Activated naive CD8-positive, alpha-beta T cell (primary cell): ENCODE results near the gene NAIP.
"Not testable (repeated sequence)": the region's sequence is repeated elsewhere in the genome, so short reads cannot be mapped to it uniquely, and the experiment has no call there.

Experiments used
- H3K27ac Mint-ChIP-seq: one replicate; pipeline ENCODE4 v1.8.0; 2021; ENCODE audit warnings: mixed read lengths
- H3K27me3 Mint-ChIP-seq: one replicate; pipeline ENCODE4 v1.8.0; 2021; ENCODE audit warnings: mixed read lengths
- H3K36me3 Mint-ChIP-seq: one replicate; pipeline ENCODE4 v1.8.0; 2021; ENCODE audit warnings: mixed read lengths
- H3K4me1 Mint-ChIP-seq: one replicate; pipeline ENCODE4 v1.8.0; 2021; ENCODE audit warnings: low read depth, mixed read lengths
- H3K4me3 Mint-ChIP-seq: one replicate; pipeline ENCODE4 v1.8.0; 2021; ENCODE audit warnings: mild to moderate bottlenecking, mixed read lengths
- H3K9me3 Mint-ChIP-seq: one replicate; pipeline ENCODE4 v1.8.0; 2021; ENCODE audit warnings: low read depth, mixed read lengths

Gene NAIP, protein sequence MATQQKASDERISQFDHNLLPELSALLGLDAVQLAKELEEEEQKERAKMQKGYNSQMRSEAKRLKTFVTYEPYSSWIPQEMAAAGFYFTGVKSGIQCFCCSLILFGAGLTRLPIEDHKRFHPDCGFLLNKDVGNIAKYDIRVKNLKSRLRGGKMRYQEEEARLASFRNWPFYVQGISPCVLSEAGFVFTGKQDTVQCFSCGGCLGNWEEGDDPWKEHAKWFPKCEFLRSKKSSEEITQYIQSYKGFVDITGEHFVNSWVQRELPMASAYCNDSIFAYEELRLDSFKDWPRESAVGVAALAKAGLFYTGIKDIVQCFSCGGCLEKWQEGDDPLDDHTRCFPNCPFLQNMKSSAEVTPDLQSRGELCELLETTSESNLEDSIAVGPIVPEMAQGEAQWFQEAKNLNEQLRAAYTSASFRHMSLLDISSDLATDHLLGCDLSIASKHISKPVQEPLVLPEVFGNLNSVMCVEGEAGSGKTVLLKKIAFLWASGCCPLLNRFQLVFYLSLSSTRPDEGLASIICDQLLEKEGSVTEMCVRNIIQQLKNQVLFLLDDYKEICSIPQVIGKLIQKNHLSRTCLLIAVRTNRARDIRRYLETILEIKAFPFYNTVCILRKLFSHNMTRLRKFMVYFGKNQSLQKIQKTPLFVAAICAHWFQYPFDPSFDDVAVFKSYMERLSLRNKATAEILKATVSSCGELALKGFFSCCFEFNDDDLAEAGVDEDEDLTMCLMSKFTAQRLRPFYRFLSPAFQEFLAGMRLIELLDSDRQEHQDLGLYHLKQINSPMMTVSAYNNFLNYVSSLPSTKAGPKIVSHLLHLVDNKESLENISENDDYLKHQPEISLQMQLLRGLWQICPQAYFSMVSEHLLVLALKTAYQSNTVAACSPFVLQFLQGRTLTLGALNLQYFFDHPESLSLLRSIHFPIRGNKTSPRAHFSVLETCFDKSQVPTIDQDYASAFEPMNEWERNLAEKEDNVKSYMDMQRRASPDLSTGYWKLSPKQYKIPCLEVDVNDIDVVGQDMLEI (N-terminal part only)

DNA sequence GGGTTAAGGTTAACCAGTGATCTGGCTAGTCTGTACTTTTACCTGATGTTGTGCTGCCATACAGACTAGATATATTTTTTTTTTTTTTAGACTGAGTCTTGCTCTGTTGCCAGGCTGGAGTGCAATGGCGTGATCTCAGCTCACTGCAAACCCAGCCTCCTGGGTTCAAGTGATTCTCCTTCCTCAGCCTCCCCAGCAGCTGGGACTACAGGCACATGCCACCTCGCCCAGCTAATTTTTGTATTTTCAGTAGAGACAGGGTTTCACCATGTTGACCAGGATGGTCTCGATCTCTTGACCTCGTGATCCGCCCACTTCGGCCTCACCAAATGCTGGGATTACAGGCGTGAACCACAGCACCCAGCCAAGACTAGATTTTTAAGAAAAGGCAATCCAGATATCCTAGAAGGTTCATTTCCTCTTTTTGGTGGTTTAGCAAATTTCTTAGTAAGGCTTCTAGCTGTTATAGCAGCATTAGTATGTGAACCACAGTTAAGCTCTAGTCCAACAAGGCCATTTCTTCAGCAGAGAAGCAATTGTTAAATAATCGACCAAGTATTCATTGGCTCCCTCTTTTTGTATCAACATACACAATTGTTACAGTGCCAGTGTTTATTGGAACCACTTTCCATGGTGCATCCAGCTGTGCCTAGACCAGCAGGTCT lies at the start of gene NAIP:
TSS of gene NAIP (minus strand) at position 51 of the 665 bp plus-strand sequence. CDS start 12,424 bp downstream, outside the sequence.
- H3K27ac Mint-ChIP-seq, H3K9me3 Mint-ChIP-seq, H3K4me3 Mint-ChIP-seq, H3K27me3 Mint-ChIP-seq, H3K4me1 Mint-ChIP-seq, H3K36me3 Mint-ChIP-seq: not testable (repeated sequence)

DNA sequence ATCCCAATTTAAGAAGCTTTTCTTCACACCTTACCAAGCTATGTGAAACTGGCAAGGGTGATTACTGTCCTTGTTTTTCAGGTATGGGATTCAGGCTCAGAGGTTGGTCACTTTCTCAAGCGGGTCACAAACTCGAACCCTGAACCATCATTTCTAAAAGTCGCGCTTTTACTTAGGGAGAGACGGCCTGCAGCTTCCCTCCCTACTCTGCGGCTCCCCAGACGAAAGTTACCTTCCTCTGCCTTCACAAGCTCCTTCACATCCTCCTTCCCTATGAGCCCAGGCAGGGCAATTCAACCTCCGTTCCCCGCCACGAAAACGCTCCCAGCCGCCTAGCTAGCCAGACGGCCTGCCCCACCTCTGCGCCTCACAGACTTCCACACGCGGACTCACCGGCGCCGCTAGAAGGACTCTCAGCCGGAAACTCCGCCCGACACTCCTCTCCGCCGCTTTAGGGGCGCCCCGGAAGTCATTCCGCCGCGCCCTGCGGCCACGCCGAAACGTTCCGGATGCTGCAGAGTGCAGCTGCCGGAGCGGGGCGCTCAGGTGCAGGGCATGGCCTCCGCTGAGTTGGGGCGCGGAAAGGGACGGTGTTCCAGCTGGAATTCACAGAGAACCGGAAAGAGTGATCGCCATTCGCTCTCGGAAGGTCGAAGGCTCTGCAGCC lies 42.3 kb upstream of the NAIP start, which contains the start of gene GTF2H2:
TSS of gene GTF2H2 (minus strand) at position 415 of the 667 bp plus-strand sequence. CDS start 4,913 bp downstream, outside the sequence.
- H3K36me3 Mint-ChIP-seq, H3K9me3 Mint-ChIP-seq, H3K27me3 Mint-ChIP-seq, H3K4me3 Mint-ChIP-seq, H3K4me1 Mint-ChIP-seq, H3K27ac Mint-ChIP-seq: not testable (repeated sequence)

DNA sequence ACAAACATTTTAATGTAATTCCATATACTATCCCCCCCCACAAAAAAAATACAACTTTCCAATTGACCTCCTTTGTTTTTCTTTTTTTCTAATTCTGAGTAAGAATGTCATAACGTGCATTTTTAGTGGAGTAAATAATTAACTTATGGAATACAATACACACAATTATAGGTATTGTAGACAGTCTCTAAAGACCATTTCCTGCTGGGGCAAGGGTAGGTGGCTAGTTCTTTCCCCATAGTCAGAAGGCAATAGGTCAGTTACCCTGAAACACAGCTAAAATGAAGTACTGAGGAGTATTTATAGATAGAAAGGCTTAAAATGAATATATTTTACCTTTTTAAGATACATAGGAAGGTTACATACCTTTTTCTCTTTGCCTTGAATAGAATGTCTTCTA lies 36.2 kb upstream of the NAIP start:
- H3K4me1 Mint-ChIP-seq, H3K27me3 Mint-ChIP-seq, H3K27ac Mint-ChIP-seq, H3K4me3 Mint-ChIP-seq, H3K9me3 Mint-ChIP-seq, H3K36me3 Mint-ChIP-seq: not testable (repeated sequence)

DNA sequence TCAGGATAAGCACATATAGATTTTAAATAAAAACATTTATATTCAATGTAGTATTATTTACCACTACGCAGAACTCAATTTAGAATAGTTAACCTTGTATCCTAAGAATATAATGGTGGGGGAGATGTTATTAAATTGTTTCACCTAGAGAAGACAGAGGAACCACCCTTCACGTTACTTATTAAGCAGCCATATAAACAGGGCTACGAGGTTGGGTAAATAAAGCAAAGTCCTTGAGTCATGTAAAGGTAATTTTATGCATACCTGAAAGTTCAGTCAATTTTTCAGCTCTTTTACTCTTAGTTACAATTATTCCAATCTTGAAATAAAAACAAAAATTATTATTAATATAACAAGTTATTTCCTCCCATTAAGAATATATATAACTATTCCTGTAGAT lies 34.3 kb upstream of the NAIP start:
- not testable (repeated sequence) for H3K36me3 Mint-ChIP-seq, H3K9me3 Mint-ChIP-seq, H3K4me1 Mint-ChIP-seq, H3K4me3 Mint-ChIP-seq, H3K27ac Mint-ChIP-seq, H3K27me3 Mint-ChIP-seq

DNA sequence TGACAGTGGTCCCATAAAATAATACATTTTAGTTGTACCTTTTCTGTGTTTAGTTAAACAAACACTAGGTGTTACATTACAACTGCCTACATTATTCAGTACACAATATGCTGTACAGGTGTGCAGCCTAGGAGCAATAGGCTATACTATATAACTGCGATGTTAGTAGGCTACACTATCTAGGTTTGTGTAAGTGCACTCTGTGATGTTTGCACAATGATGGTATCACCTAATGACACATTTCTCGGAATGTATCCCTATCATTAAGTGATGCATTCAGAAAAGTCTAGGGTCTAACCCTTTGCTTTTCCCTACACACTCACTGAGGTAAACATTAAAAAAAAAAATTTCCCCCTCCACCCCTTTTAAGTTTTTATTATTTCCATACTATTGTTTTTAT lies 19.7 kb upstream of the NAIP start:
- H3K27me3 Mint-ChIP-seq, H3K4me3 Mint-ChIP-seq, H3K27ac Mint-ChIP-seq, H3K36me3 Mint-ChIP-seq, H3K4me1 Mint-ChIP-seq, H3K9me3 Mint-ChIP-seq: not testable (repeated sequence)

GRCh38 chr5:71044128-71044527 lies 19.0 kb upstream of the NAIP start:
- H3K9me3 Mint-ChIP-seq, H3K27me3 Mint-ChIP-seq, H3K4me3 Mint-ChIP-seq, H3K27ac Mint-ChIP-seq, H3K36me3 Mint-ChIP-seq, H3K4me1 Mint-ChIP-seq: not testable (repeated sequence)

DNA sequence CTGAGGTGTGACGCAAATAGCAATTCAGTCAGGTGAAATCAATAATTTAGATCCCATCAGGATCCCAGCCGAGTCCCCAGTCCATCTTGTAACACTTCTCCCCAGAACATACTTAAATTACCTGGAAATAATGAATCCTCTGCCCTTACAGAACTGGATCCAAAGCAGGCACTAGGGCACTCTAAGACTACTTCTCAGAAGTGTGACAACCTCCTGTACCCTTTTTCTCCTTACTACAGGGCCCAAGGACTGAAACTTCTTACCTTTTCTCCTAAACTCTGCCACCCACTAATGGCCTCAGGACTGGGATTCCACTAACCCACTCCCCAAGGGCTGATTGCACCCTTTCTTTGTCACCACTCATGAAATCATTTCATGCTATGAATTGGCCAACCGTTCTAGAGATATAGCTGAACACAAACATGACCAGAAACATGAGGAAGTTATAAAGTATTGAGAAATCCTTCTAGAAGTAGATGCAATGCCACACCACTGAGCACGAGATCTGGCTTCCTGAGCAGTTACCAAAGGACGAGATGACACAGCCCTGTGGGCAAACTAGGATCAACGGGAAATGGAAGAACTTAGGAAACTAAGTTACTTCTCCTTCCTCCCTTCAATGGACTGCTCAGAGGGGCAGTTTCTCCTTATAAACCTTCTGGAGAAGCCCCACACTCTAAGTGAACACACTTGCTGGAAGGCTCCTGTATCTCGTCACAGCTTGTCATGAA lies 6.1 kb upstream of the NAIP start:
- H3K27me3 Mint-ChIP-seq, H3K4me1 Mint-ChIP-seq, H3K36me3 Mint-ChIP-seq, H3K9me3 Mint-ChIP-seq, H3K27ac Mint-ChIP-seq, H3K4me3 Mint-ChIP-seq: not testable (repeated sequence)

GRCh38 chr5:71020643-71021042 lies 4.5 kb downstream of the NAIP start:
- H3K9me3 Mint-ChIP-seq, H3K4me1 Mint-ChIP-seq, H3K4me3 Mint-ChIP-seq: not testable (repeated sequence)

GRCh38 chr5:71018376-71019005 lies 6.6 kb downstream of the NAIP start:
- H3K27me3 Mint-ChIP-seq, H3K36me3 Mint-ChIP-seq, H3K4me3 Mint-ChIP-seq, H3K27ac Mint-ChIP-seq, H3K9me3 Mint-ChIP-seq, H3K4me1 Mint-ChIP-seq: not testable (repeated sequence)

More at GRCh38 chr5:71020643-71021042, 4.5 kb downstream of the NAIP start:
- not testable (repeated sequence) for H3K27me3 Mint-ChIP-seq, H3K36me3 Mint-ChIP-seq, H3K27ac Mint-ChIP-seq

DNA sequence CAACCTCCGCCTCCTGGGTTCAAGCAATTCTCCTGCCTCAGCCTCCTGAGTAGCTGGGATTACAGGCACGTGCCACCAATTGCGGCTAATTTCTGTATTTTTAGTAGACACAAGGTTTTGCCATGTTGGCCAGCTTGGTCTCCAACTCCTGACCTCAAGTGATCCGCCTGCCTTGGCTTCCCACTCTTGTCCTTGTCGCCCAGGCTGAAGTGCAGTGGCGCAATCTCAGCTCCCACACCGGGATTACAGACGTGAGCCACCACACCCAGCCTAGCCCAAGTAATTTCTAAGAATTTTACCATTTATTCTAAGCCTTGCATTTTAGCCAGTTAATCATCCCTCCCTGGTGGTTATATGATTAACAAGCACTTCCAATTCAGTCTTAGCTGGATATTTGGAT lies 11.0 kb downstream of the NAIP start:
- no peaks in the 10 kb centered on the region for H3K27me3 Mint-ChIP-seq
- no peak overlapping the region for H3K4me3 Mint-ChIP-seq
- no peak overlapping the region for H3K27ac Mint-ChIP-seq
- H3K36me3 Mint-ChIP-seq: no peaks in the 10 kb centered on the region
- H3K4me1 Mint-ChIP-seq: no peaks in the 10 kb centered on the region
- H3K9me3 Mint-ChIP-seq: no peaks in the 10 kb centered on the region

GRCh38 chr5:71013575-71013974 lies 11.6 kb downstream of the NAIP start:
- Mint-ChIP-seq H3K9me3 (no peaks in the 10 kb centered on the region), H3K4me3 (no peak overlapping the region), H3K27me3 (no peaks in the 10 kb centered on the region), H3K4me1 (no peaks in the 10 kb centered on the region), H3K27ac (no peak overlapping the region), H3K36me3 (no peaks in the 10 kb centered on the region)

DNA sequence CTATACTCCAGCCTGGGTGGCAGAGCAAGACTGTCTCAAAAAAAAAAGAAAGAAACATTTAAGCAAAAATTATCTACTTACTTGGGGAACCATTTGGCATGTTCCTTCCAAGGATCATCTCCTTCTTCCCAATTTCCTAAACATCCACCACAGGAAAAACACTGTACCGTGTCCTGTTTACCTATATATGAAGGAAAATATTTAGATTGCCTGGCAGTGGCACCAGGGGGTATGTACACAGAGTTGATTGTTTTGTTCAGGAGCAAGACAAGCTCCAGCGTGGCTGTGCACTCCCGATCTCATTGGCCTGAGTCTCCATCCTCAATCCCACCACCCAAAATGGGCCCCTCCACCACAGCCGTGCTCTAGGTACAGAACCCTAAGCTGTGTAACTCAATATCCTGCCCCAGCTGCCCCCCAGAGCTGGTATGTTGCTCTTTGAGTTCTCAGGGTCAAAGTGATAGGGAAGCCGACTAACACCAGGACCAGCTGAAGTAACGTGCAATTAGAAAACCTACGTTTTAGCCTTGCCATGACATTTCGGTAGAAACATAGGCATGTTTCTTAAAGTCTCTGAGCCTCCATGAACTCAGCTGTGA lies 13.8 kb downstream of the NAIP start:
- H3K9me3 Mint-ChIP-seq: no peaks in the 10 kb centered on the region
- no peaks in the 10 kb centered on the region for H3K4me1 Mint-ChIP-seq
- H3K4me3 Mint-ChIP-seq: no peak overlapping the region
- no peaks in the 10 kb centered on the region for H3K36me3 Mint-ChIP-seq
- H3K27me3 Mint-ChIP-seq: no peaks in the 10 kb centered on the region
- no peak overlapping the region for H3K27ac Mint-ChIP-seq

DNA sequence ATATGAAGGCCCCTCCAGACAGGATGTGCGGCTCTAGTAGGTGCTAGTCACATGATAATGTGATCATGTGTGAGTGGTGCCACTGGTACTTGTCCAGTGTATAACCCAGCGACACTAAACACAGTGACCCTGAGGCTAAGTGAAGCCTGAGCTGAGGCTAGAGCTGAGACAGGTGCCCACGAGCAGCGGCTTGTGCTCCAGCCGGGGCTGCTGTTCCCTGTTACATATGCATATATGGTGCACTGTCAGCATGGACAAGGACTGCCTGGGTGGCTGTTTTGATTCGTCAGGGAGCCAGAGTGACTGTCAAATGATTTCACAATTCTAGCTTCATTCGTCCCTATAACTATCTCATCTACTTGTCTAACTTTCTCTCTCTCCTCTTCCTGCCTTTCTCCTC lies 18.2 kb downstream of the NAIP start:
- not testable (repeated sequence) for H3K36me3 Mint-ChIP-seq, H3K4me1 Mint-ChIP-seq, H3K9me3 Mint-ChIP-seq, H3K27me3 Mint-ChIP-seq, H3K27ac Mint-ChIP-seq, H3K4me3 Mint-ChIP-seq
